CD14-positive monocyte (primary cell): ENCODE data around the gene NCF2. TPM values are rescaled to one million over a fixed set of nuclear protein-coding genes. Genes with fewer than 3 reads are reported as not detected.
A peak's percentile ranks its signal among the peaks of the same experiment; 100 is the strongest.

Experiments used
- DNase-seq, 3 donors: peaks; one replicate each; pipeline ENCODE4 v3.0.0-alpha.2; 2011 to 2022
- H2AFZ ChIP-seq: 2 replicates; pipeline ENCODE4 v1.6.0; 2012; ENCODE audit warnings: mild to moderate bottlenecking, low read depth, low read length, inconsistent platforms; ENCODE audit not compliant: insufficient read depth, poor library complexity, severe bottlenecking
- H3K27ac ChIP-seq, 2 donors: 1 replicate in 1 of 2; 2 replicates in 1 of 2; pipeline ENCODE4 v1.5.1; 2012 to 2013; ENCODE audit warnings: low read length in 2 of 2, control low read depth in 1 of 2, inconsistent platforms in 1 of 2, low read depth in 1 of 2, mild to moderate bottlenecking in 1 of 2
- H3K27me3 ChIP-seq, 2 donors: one replicate each; pipeline versions ENCODE4 v1.6.0 to v1.6.1; 2011 to 2013; ENCODE audit warnings: low read length in 2 of 2; ENCODE audit not compliant: control insufficient read depth in 2 of 2, insufficient read depth in 2 of 2
- H3K36me3 ChIP-seq, 2 donors: replicated peaks in 1 of 2; 1 replicate in 1 of 2; 2 replicates in 1 of 2; pipeline versions ENCODE4 v1.5.1 to v1.6.1; 2012 to 2013; ENCODE audit warnings: low read length in 2 of 2, control low read depth in 1 of 2, inconsistent platforms in 1 of 2, mild to moderate bottlenecking in 1 of 2; ENCODE audit not compliant: insufficient read depth in 2 of 2, control insufficient read depth in 1 of 2
- H3K4me1 ChIP-seq, 2 donors: 1 replicate in 1 of 2; 2 replicates in 1 of 2; pipeline versions ENCODE4 v1.5.1 to v1.6.1; 2012 to 2013; ENCODE audit warnings: low read length in 2 of 2, control low read depth in 1 of 2, inconsistent platforms in 1 of 2, mild to moderate bottlenecking in 1 of 2, moderate library complexity in 1 of 2; ENCODE audit not compliant: insufficient read depth in 2 of 2, control insufficient read depth in 1 of 2
- H3K4me2 ChIP-seq: replicated peaks from 2 replicates; pipeline ENCODE3; 2012; ENCODE audit warnings: low read length, moderate library complexity, mild to moderate bottlenecking; ENCODE audit not compliant: poor library complexity, severe bottlenecking; ENCODE audit errors: extremely low read depth
- H3K4me3 ChIP-seq, 3 experiments: fragments of 200-600 bp in 1 of 3; sonication (generic) in 1 of 3; replicated peaks in 1 of 3; 1 replicate in 2 of 3; 2 replicates in 1 of 3; pipeline ENCODE4 v1.5.1; 2011 to 2013; ENCODE audit warnings: low read length in 3 of 3, mild to moderate bottlenecking in 3 of 3, control low read depth in 2 of 3, low read depth in 2 of 3, inconsistent platforms in 1 of 3, moderate library complexity in 1 of 3
- H3K79me2 ChIP-seq: 2 replicates; pipeline ENCODE4 v1.6.0; 2012; ENCODE audit warnings: mild to moderate bottlenecking, control low read depth, inconsistent platforms, low read length, moderate library complexity; ENCODE audit not compliant: insufficient read depth
- H3K9ac ChIP-seq: 2 replicates; pipeline ENCODE4 v1.6.0; 2017; ENCODE audit warnings: low read length, mild to moderate bottlenecking; ENCODE audit not compliant: insufficient read depth, poor library complexity, severe bottlenecking
- H3K9me3 ChIP-seq, 2 donors: replicated peaks in 1 of 2; 1 replicate in 1 of 2; 2 replicates in 1 of 2; pipeline versions ENCODE4 v1.5.1 to v1.6.1; 2012 to 2013; ENCODE audit warnings: low read length in 2 of 2, control low read depth in 1 of 2; ENCODE audit not compliant: control insufficient read depth in 1 of 2, insufficient read depth in 1 of 2
- H4K20me1 ChIP-seq: 2 replicates; pipeline ENCODE4 v1.6.0; 2012; ENCODE audit warnings: mild to moderate bottlenecking, low read length, control low read depth, moderate library complexity; ENCODE audit not compliant: insufficient read depth
- H3K27ac Mint-ChIP-seq, 7 donors: one replicate each; pipeline ENCODE4 v1.8.0; 2020; ENCODE audit warnings: mild to moderate bottlenecking in 7 of 7, mixed read lengths in 7 of 7, moderate library complexity in 6 of 7, inconsistent platforms in 2 of 7
- H3K27me3 Mint-ChIP-seq, 3 donors: one replicate each; pipeline ENCODE4 v1.8.0; 2021 to 2022; ENCODE audit warnings: low read depth in 3 of 3, mild to moderate bottlenecking in 3 of 3, mixed read lengths in 3 of 3, moderate library complexity in 3 of 3, inconsistent platforms in 1 of 3
- H3K36me3 Mint-ChIP-seq, 2 donors: one replicate each; pipeline ENCODE4 v1.8.0; 2020; ENCODE audit warnings: mixed read lengths in 2 of 2, inconsistent platforms in 1 of 2, mild to moderate bottlenecking in 1 of 2
- H3K4me1 Mint-ChIP-seq: one replicate; pipeline ENCODE4 v1.8.0; 2020; ENCODE audit warnings: mild to moderate bottlenecking, mixed read lengths
- H3K4me3 Mint-ChIP-seq, 2 donors: one replicate each; pipeline ENCODE4 v1.8.0; 2020; ENCODE audit warnings: mild to moderate bottlenecking in 2 of 2, mixed read lengths in 2 of 2, moderate library complexity in 1 of 2
- H3K9me3 Mint-ChIP-seq, 7 donors: one replicate each; pipeline ENCODE4 v1.8.0; 2020 to 2022; ENCODE audit warnings: mixed read lengths in 7 of 7, mild to moderate bottlenecking in 6 of 7, moderate library complexity in 6 of 7, inconsistent platforms in 2 of 7
- WGBS: methylation state at CpG from one replicate; pipeline ENCODE4 v1.1.5; 2013; ENCODE audit warnings: missing lambda C conversion rate; ENCODE audit not compliant: insufficient coverage; 5-methylcytosine and 5-hydroxymethylcytosine counted together
- intact Hi-C, 2 donors: fragments of 100-400 bp; cut with micrococcal nuclease; formaldehyde crosslinking; loops; one replicate each; pipeline versions ENCODE4 v1.15.0 to v1.15.1; 2023
- polyA plus RNA-seq, 3 donors: library from polyadenylated mRNA; depleted of rRNA in 1 of 3; unstranded in 2 of 3; stranded (reverse) in 1 of 3; fragments of 300-500 nt in 2 of 3; fragments of >200 nt in 1 of 3; fragmentation: Illumina TruSeq in 2 of 3; gene quantifications; 1 replicate in 2 of 3; 2 replicates in 1 of 3; pipeline ENCODE4 v1.2.3, GENCODE V29; 2012 to 2021
- TF ChIP-seq, protein P1 (sequence below): fragments of 200-600 bp; IDR thresholded peaks from one replicate; pipeline ENCODE4 v1.8.0; 2022; ENCODE audit warnings: antibody characterized with exemption, mild to moderate bottlenecking

Gene NCF2
- polyA plus RNA-seq, 3 donors: 509 to 697 (median 557) TPM

GRCh38 chr1:183537405-183537804, 52.9 kb downstream of the NCF2 start:
- no peak overlapping the region for H3K27ac ChIP-seq
- no peak overlapping the region for H3K9ac ChIP-seq
- H3K79me2 ChIP-seq: no peaks in the 10 kb centered on the region
- no CpG with 5 or more reads among the region's 4 CpGs for WGBS
- no peaks in the 10 kb centered on the region for H3K9me3 ChIP-seq
- Mint-ChIP-seq H3K4me3 (no peak overlapping the region), H3K9me3 (no peaks in the 10 kb centered on the region), H3K27me3 (no peaks in the 10 kb centered on the region), H3K36me3 (peaks cover 81 to 86% of the 10 kb centered on the region in 2 donors), H3K4me1 (no peaks in the 10 kb centered on the region), H3K27ac (peak overlapping the region in 1 of 7 donors; percentile 63)
- no peaks in the 10 kb centered on the region for H3K27me3 ChIP-seq
- no peaks in the 10 kb centered on the region for H3K4me1 ChIP-seq
- no peak overlapping the region for H3K4me2 ChIP-seq
- DNase-seq: no peak
- H3K36me3 ChIP-seq: peaks cover 92 to 100% of the 10 kb centered on the region in 2 donors
- H4K20me1 ChIP-seq: peaks cover under 1% of the 10 kb centered on the region
- intact Hi-C loops: no loop called here
- H2AFZ ChIP-seq: no peak overlapping the region
- TF ChIP-seq, protein P1, sequence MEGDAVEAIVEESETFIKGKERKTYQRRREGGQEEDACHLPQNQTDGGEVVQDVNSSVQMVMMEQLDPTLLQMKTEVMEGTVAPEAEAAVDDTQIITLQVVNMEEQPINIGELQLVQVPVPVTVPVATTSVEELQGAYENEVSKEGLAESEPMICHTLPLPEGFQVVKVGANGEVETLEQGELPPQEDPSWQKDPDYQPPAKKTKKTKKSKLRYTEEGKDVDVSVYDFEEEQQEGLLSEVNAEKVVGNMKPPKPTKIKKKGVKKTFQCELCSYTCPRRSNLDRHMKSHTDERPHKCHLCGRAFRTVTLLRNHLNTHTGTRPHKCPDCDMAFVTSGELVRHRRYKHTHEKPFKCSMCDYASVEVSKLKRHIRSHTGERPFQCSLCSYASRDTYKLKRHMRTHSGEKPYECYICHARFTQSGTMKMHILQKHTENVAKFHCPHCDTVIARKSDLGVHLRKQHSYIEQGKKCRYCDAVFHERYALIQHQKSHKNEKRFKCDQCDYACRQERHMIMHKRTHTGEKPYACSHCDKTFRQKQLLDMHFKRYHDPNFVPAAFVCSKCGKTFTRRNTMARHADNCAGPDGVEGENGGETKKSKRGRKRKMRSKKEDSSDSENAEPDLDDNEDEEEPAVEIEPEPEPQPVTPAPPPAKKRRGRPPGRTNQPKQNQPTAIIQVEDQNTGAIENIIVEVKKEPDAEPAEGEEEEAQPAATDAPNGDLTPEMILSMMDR: no peak
- H3K4me3 ChIP-seq: no peak overlapping the region

DNA sequence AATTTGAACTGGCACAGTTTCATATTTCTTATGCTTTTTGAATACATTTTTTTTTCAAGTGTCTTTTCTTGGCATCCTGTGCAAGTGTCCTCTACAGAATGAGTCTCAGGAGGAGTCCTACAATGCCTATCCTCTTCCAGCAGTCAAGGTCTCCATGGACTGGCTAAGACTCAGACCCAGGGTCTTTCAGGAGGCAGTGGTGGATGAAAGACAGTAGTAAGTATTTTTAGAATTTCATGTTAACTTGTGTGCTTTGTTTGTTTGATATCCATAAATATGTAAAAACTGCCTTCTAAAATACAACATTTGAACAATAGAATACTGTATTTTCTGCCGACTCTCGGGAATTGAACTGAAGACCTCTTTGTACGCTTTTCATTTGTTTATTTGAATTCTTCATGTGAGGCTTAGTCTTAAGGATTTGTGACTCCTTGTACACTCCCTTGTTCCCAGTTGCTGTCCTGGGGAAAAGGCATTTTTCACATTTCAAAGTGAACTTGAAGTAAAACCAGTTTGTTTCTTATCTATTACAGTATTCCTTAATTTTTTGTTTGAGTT, 56.6 kb downstream of the NCF2 start:
- Mint-ChIP-seq H3K4me1 (no peaks in the 10 kb centered on the region), H3K36me3 (peaks cover 81 to 84% of the 10 kb centered on the region in 2 donors), H3K4me3 (no peak overlapping the region), H3K9me3 (no peaks in the 10 kb centered on the region), H3K27ac (no peak overlapping the region), H3K27me3 (no peaks in the 10 kb centered on the region)
- Histone ChIP-seq H3K9me3 (no peaks in the 10 kb centered on the region), H3K27me3 (no peaks in the 10 kb centered on the region), H3K27ac (no peak overlapping the region), H4K20me1 (peaks cover 8% of the 10 kb centered on the region), H2AFZ (no peak overlapping the region), H3K4me2 (no peak overlapping the region), H3K9ac (no peak overlapping the region), H3K36me3 (peaks cover 92 to 100% of the 10 kb centered on the region in 2 donors), H3K79me2 (no peaks in the 10 kb centered on the region), H3K4me1 (no peaks in the 10 kb centered on the region), H3K4me3 (no peak overlapping the region)
- WGBS: no CpG with 5 or more reads among the region's 3 CpGs
- DNase-seq: no peak
- intact Hi-C loops: no loop called here
- TF ChIP-seq, protein P1: no peak
